Common myeloid progenitor, CD34-positive (primary cell): ENCODE results near the gene NELL1.

ENCODE experiments used
- CTCF ChIA-PET: fragments of 350-600 bp; sonication (Branson Sonifier 250); formaldehyde crosslinking; loops from one replicate; lab custom pipeline; 2021; ENCODE audit warnings: antibody characterized with exemption; lab: Charles Lee
- POLR2A ChIA-PET: fragments of 350-600 bp; sonication (Branson Sonifier 250); formaldehyde crosslinking; loops from one replicate; lab custom pipeline; 2021; ENCODE audit warnings: antibody characterized with exemption; lab: Charles Lee
- DNase-seq, 3 donors: peaks; one replicate each; pipeline versions ENCODE4 v3.0.0 to v3.0.0-alpha.2; 2013
- H3K27ac ChIP-seq, 2 experiments: 1 replicate in 1 of 2; 2 replicates in 1 of 2; pipeline ENCODE4 v1.7.0; 2013; ENCODE audit warnings: inconsistent platforms in 2 of 2, low read length in 2 of 2, mild to moderate bottlenecking in 2 of 2, low read depth in 1 of 2, moderate library complexity in 1 of 2; ENCODE audit not compliant: severe bottlenecking in 2 of 2, insufficient read depth in 1 of 2, poor library complexity in 1 of 2
- H3K27me3 ChIP-seq, 5 experiments: replicated peaks in 2 of 5; 1 replicate in 3 of 5; 2 replicates in 2 of 5; pipeline versions ENCODE4 v1.6.1 to v1.7.0; 2013; ENCODE audit warnings: low read length in 4 of 5, mild to moderate bottlenecking in 2 of 5, moderate library complexity in 2 of 5, inconsistent platforms in 1 of 5; ENCODE audit not compliant: insufficient read depth in 5 of 5, control insufficient read depth in 4 of 5
- H3K36me3 ChIP-seq, 4 experiments: 1 replicate in 2 of 4; 2 replicates in 2 of 4; pipeline versions ENCODE4 v1.6.1 to v1.7.0; 2013; ENCODE audit warnings: low read length in 3 of 4, control low read depth in 1 of 4, mild to moderate bottlenecking in 1 of 4; ENCODE audit not compliant: control insufficient read depth in 4 of 4, insufficient read depth in 4 of 4
- H3K4me1 ChIP-seq, 4 experiments: 1 replicate in 3 of 4; 2 replicates in 1 of 4; pipeline versions ENCODE4 v1.6.1 to v1.7.1; 2013; ENCODE audit warnings: low read length in 3 of 4, mild to moderate bottlenecking in 3 of 4, control low read depth in 1 of 4, inconsistent platforms in 1 of 4, moderate library complexity in 1 of 4; ENCODE audit not compliant: control insufficient read depth in 4 of 4, insufficient read depth in 4 of 4; ENCODE audit errors: control extremely low read depth in 1 of 4
- H3K4me3 ChIP-seq, 7 experiments: 1 replicate in 4 of 7; 2 replicates in 3 of 7; pipeline versions ENCODE4 v1.5.1 to v1.7.0; 2013; ENCODE audit warnings: mild to moderate bottlenecking in 7 of 7, low read length in 6 of 7, moderate library complexity in 6 of 7, inconsistent platforms in 2 of 7, low read depth in 2 of 7, control low read depth in 1 of 7; ENCODE audit not compliant: insufficient read depth in 4 of 7, control insufficient read depth in 1 of 7; ENCODE audit errors: extremely low read depth in 1 of 7
- H3K9me3 ChIP-seq, 5 experiments: 1 replicate in 4 of 5; 2 replicates in 1 of 5; pipeline versions ENCODE4 v1.6.1 to v1.7.1; 2013; ENCODE audit warnings: low read length in 4 of 5, mild to moderate bottlenecking in 2 of 5, inconsistent platforms in 1 of 5, low read depth in 1 of 5, moderate library complexity in 1 of 5; ENCODE audit not compliant: control insufficient read depth in 4 of 5, insufficient read depth in 2 of 5; ENCODE audit errors: control extremely low read depth in 1 of 5
- WGBS: methylation state at CpG from one replicate; pipeline ENCODE4 v1.1.5; 2013; ENCODE audit not compliant: insufficient coverage; 5-methylcytosine and 5-hydroxymethylcytosine counted together

Gene NELL1

DNA sequence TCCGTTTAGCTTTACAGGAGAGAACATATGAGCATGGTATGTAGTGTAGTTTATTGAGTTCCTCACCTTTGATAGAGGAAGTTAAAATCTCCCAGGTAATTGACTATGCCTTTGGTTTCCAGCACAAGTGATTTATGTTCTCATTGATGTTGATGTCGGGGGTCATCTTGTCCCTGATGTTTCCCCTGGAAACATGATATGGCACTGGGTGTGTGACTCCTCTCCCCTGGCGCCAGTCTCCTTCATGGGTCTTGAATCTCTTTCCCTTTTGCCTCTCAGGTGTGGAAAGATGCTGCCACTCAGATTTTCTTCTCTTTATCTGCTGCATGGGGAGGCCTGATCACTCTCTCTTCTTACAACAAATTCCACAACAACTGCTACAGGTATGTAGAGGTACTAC, 41.7 kb upstream of the NELL1 start:
- H3K9me3 ChIP-seq: peaks cover 0 to 2% (median 0%) of the 10 kb centered on the region in 5 experiments
- 69% methylated on average over 3 of the region's 3 CpGs for WGBS
- ChIA-PET POLR2A (interaction anchor here (0.6 kb wide), 1 partner anchor 207 kb away, joined by 3 read pairs; no protein-coding TSS in a partner anchor), CTCF (no interaction called here)
- DNase-seq: no peak
- no peaks in the 10 kb centered on the region for H3K4me1 ChIP-seq
- peaks cover 0 to 4% (median 0%) of the 10 kb centered on the region in 5 experiments for H3K27me3 ChIP-seq
- no peaks in the 10 kb centered on the region for H3K36me3 ChIP-seq
- H3K4me3 ChIP-seq: no peak overlapping the region
- H3K27ac ChIP-seq: no peak overlapping the region

DNA sequence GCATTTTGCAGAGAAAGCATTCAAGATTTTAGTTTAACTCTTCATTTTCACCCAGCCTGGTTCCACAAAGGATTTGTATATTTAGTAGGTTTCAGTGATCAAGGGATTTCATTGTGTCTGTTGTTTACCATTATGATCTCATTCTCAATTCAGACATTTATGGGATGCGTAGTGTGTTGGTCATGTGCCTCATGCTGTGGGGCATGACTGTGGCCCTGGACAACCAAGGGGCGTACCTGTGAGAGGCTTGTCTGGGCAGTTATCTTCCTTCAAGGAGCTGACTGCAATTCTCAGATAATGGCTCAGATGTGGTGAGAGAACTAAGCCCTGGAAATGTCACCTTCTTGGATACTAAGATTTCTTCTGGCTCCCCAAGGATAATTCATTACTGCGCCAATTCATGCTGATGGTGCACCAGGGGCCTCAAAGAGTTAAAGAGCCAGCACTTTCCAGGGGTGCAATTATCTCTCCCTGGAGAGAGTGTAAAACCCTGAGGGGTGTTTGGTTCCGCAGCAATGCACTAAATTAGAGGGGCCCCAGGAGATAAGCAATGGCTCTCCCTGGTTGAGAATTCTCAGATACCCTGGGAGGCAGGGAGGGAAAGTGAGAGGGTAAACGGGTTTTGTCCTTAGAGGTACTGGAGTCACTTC, 37.7 kb upstream of the NELL1 start:
- Histone ChIP-seq H3K27ac (no peak overlapping the region), H3K4me1 (no peaks in the 10 kb centered on the region), H3K36me3 (no peaks in the 10 kb centered on the region), H3K9me3 (peaks cover 0 to 2% (median 0%) of the 10 kb centered on the region in 5 experiments), H3K4me3 (no peak overlapping the region), H3K27me3 (peaks cover 0 to 4% (median 0%) of the 10 kb centered on the region in 5 experiments)
- POLR2A ChIA-PET: no interaction called here
- DNase-seq: no peak
- WGBS: 94% methylated on average over 4 of the region's 5 CpGs
- CTCF ChIA-PET: no interaction called here

DNA sequence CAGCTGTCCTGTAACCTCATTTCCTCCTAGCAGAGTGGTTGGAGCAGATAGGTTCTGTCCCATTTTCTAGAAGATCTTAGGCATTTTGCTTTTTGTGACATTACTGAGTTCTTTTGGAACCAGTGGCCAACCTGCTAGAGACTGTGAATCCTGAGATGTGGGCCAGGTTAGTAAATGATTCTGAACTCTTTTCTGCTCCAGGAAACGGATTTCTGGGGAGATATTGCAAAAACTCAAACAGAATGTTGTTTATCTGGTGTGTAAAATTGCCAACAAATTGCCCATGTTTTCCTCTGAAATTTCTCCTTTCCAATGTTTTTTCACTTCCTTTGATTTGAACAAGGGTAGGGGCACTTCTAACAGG, 37.2 kb upstream of the NELL1 start:
- ChIA-PET POLR2A (no interaction called here), CTCF (interaction anchor here (1.7 kb wide), 1 partner anchor 16 kb away, joined by 4 read pairs; no protein-coding TSS in a partner anchor)
- no peak for DNase-seq
- H3K9me3 ChIP-seq: peaks cover 0 to 2% (median 0%) of the 10 kb centered on the region in 5 experiments
- WGBS: 50% methylated on average over 1 of the region's 1 CpG
- H3K36me3 ChIP-seq: no peaks in the 10 kb centered on the region
- peaks cover 0 to 4% (median 0%) of the 10 kb centered on the region in 5 experiments for H3K27me3 ChIP-seq
- H3K4me3 ChIP-seq: no peak overlapping the region
- H3K4me1 ChIP-seq: no peaks in the 10 kb centered on the region
- H3K27ac ChIP-seq: no peak overlapping the region

DNA sequence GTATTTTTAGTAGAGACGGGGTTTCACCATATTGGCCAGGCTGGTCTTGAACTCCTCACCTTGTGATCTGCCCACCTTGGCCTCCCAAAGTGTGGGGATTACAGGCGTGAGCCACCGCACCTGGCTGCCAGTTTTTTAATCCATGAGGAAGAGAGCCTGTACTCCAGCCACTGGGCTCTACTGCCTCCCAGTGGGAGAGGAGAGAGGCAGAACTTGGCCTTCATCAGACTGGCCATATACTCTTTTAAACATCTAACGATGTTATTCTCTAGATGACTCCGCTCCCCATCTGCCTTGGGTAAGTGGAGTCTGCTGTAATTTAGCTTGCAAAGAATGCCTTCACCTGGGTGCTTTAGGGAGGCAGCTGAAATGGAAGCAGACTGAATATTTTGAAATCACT, 35.3 kb upstream of the NELL1 start:
- no peaks in the 10 kb centered on the region for H3K4me1 ChIP-seq
- H3K27ac ChIP-seq: no peak overlapping the region
- no peaks in the 10 kb centered on the region for H3K36me3 ChIP-seq
- ChIA-PET CTCF (interaction anchor here (1.7 kb wide), 1 partner anchor 14 kb away, joined by 4 read pairs; no protein-coding TSS in a partner anchor), POLR2A (no interaction called here)
- H3K27me3 ChIP-seq: peaks cover 0 to 5% (median 0%) of the 10 kb centered on the region in 5 experiments
- no peak for DNase-seq
- WGBS: 97% methylated on average over 4 of the region's 5 CpGs
- H3K4me3 ChIP-seq: no peak overlapping the region
- H3K9me3 ChIP-seq: peaks cover 0 to 2% (median 0%) of the 10 kb centered on the region in 5 experiments

DNA sequence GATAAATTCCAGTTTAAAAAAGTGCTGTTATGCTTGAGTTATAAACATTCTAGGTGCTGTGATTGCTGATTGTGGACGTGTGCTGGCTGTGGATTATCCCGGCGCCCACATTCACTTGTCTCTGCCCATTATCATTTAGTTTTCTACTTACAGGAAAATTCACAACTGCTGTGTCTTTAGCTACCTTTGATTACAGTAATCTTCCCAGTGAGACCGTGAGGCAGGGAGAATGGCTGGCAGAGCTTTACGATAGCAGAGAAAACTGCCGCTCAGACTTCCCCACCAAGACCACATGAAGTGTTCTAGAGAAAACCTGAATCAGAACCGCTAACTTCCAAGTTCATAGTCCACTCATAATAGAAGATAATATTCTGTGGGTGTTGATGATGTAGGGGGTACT, 34.6 kb upstream of the NELL1 start:
- no peak overlapping the region for H3K27ac ChIP-seq
- no peaks in the 10 kb centered on the region for H3K4me1 ChIP-seq
- peaks cover 0 to 2% (median 0%) of the 10 kb centered on the region in 5 experiments for H3K9me3 ChIP-seq
- WGBS: 91% methylated on average over 4 of the region's 7 CpGs
- ChIA-PET CTCF (no interaction called here), POLR2A (no interaction called here)
- H3K4me3 ChIP-seq: no peak overlapping the region
- no peaks in the 10 kb centered on the region for H3K36me3 ChIP-seq
- H3K27me3 ChIP-seq: peaks cover 0 to 6% (median 4%) of the 10 kb centered on the region in 5 experiments
- no peak for DNase-seq

DNA sequence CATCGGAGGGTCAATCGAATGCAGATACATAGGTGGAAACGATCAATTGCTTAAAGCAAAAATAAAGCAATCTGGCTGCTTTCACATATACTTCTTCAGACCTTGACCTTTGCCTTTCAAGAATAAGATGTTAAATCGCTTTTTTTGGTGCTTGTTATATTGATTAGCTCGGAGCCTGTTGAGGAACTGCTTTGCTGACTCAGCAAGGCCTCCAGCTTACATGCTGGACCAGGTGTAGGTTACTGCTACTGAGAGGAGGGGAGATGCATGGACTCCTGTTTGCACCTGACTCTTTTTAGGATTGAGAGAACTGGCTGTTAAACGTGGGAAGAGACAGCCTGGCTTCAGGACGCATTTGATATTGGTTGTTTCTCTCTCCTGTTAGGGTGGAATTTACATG, 31.3 kb upstream of the NELL1 start:
- POLR2A ChIA-PET: no interaction called here
- CTCF ChIA-PET: no interaction called here
- Histone ChIP-seq H3K9me3 (peaks cover 0 to 2% (median 0%) of the 10 kb centered on the region in 5 experiments), H3K36me3 (no peaks in the 10 kb centered on the region), H3K4me1 (no peaks in the 10 kb centered on the region), H3K27me3 (peaks cover 0 to 8% (median 7%) of the 10 kb centered on the region in 5 experiments), H3K27ac (no peak overlapping the region), H3K4me3 (no peak overlapping the region)
- no peak for DNase-seq
- WGBS: 87% methylated on average over 7 of the region's 7 CpGs

DNA sequence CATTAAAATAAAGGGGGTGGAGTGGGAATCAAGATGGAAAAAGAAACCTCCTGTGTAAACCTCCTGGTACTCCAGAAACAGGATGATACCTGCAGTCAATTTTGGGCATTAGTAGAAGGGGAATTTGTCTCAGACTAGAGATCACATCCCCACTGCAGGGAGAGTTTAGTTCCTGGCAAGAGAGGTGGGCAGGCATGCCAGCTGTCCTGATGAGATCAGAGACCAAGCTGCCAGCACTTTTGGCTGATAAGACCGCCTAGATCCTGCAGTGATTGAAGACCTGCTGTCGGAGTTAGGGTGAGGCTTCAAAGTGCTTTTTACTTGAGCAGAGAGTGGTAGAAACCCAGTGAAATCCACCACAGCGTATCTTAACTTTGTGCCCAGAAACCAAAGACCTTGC, 29.7 kb upstream of the NELL1 start:
- H3K27me3 ChIP-seq: peaks cover 0 to 8% (median 7%) of the 10 kb centered on the region in 5 experiments
- ChIA-PET CTCF (no interaction called here), POLR2A (no interaction called here)
- no peak overlapping the region for H3K27ac ChIP-seq
- peaks cover 0 to 2% (median 0%) of the 10 kb centered on the region in 5 experiments for H3K9me3 ChIP-seq
- H3K4me3 ChIP-seq: no peak overlapping the region
- WGBS: 57% methylated on average over 3 of the region's 3 CpGs
- no peaks in the 10 kb centered on the region for H3K36me3 ChIP-seq
- no peak for DNase-seq
- H3K4me1 ChIP-seq: no peaks in the 10 kb centered on the region
